Activated T-helper 1 cell treated with anti-CD3 and anti-CD28 coated beads, Interleukin-12 subunit alpha, Interleukin-12 subunit beta, Interleukin-2, Interleukin-4 antibody, amounts not matched to agents 30 ng/mL and 10 ng/mL and 1 ng/mL, durations not matched to agents 14 hours and 24 hours and 36 hours (primary cell): Measurements from ENCODE around the gene PRKCA. TPM values are rescaled to one million over a fixed set of nuclear protein-coding genes. Genes with fewer than 3 reads are reported as not detected.
"Not testable (repeated sequence)": the region's sequence is repeated elsewhere in the genome, so short reads cannot be mapped to it uniquely, and the experiment has no call there.

ENCODE experiments used
- DNase-seq: peaks from one replicate; pipeline ENCODE4 v3.0.0; 2021; ENCODE audit warnings: low spot score
- H3K27ac Mint-ChIP-seq: one replicate; pipeline ENCODE4 v1.8.0; 2021; ENCODE audit warnings: mild to moderate bottlenecking, mixed read lengths
- H3K27me3 Mint-ChIP-seq: one replicate; pipeline ENCODE4 v1.8.0; 2022; ENCODE audit warnings: mild to moderate bottlenecking, moderate library complexity, mixed read lengths; ENCODE audit not compliant: insufficient read depth
- H3K36me3 Mint-ChIP-seq: one replicate; pipeline ENCODE4 v1.8.0; 2021; ENCODE audit warnings: low read depth, mixed read lengths
- H3K4me1 Mint-ChIP-seq: one replicate; pipeline ENCODE4 v1.8.0; 2021; ENCODE audit warnings: low read depth, mixed read lengths
- H3K4me3 Mint-ChIP-seq: one replicate; pipeline ENCODE4 v1.8.0; 2021; ENCODE audit warnings: mild to moderate bottlenecking, moderate library complexity, mixed read lengths
- H3K9me3 Mint-ChIP-seq: one replicate; pipeline ENCODE4 v1.8.0; 2021; ENCODE audit warnings: mixed read lengths
- intact Hi-C: fragments of 100-400 bp; cut with micrococcal nuclease; formaldehyde crosslinking; loops from one replicate; pipeline ENCODE4 v1.15.1; 2024
- total RNA-seq: library from RNA; stranded (reverse); gene quantifications from 2 replicates; pipeline ENCODE4 v1.2.3, GENCODE V29; 2022

Gene PRKCA
- total RNA-seq, 1 donor from 2014 or later = 157 TPM

DNA sequence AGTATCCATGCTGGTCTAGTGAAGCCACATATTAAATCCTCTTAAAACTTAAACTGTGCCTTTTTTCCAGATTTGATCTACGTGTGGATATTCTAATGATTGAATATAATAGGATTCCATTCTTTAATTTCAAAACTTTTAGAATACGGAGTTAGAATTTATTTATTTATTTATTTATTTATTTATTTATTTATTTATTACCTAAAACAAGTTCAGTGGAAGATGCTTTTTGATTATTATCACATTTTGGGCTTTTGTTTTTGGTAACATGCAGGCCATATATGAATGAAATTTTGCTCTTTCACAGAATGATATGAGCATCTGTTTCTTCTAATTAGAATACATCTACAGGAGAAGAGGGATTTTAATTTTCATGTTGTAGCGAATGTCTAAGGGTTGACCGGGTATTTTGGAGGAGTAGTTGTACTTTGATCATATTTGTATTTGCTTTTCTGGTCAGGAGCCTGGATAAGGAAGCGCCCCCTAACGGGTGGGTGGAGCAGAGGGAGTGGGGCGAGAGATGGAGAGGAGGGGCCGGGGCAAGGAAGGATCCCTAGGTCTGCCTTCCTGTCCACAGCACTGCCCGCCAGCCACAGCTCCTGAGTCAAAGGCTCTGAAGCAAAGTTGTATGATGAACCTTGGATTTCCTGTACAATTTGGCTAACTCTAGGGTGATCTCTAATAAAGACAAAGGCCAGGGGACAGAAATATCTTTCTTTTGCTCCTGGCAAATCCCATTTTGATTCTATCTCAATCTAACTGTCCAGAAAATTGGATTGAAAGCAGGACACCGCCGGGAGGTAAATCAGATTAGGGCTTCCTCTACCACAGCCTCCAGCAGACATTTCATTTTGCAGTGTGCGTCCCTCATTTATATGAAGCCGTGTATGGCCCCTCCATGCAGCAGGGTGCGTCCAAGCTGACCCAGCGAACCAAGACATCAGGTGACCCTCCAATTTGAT, 149.1 kb downstream of the PRKCA start:
- peaks cover 18% of the 10 kb centered on the region for H3K9me3 Mint-ChIP-seq
- H3K27ac Mint-ChIP-seq = no peak overlapping the region
- H3K4me1 Mint-ChIP-seq = peaks cover 42% of the 10 kb centered on the region
- H3K4me3 Mint-ChIP-seq = no peak overlapping the region
- intact Hi-C loops = no loop called here
- no peaks in the 10 kb centered on the region for H3K27me3 Mint-ChIP-seq
- peaks cover 32% of the 10 kb centered on the region for H3K36me3 Mint-ChIP-seq
- DNase-seq = no peak

DNA sequence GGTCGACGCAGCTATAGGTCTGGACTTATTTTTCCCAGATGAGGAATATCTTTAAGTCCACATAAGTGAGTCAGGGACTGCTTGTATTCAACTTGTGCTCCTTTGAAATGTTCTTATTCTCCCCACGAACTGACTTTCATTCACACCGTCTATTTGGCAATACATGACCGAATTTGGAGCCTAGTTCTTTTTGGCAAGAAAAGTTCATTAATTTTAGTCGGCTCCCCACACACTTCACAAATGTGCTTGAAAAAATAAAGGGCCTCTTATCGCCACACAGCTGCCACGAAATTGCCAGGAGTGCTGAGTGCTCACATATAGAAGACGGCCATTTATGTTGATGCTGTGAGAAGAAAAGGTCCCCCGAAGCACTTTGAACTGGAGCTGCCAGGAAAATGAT, 152.6 kb downstream of the PRKCA start:
- DNase-seq = no peak
- H3K9me3 Mint-ChIP-seq = peaks cover 42% of the 10 kb centered on the region
- peaks cover 53% of the 10 kb centered on the region for H3K36me3 Mint-ChIP-seq
- no peak overlapping the region for H3K4me3 Mint-ChIP-seq
- no peaks in the 10 kb centered on the region for H3K27me3 Mint-ChIP-seq
- H3K27ac Mint-ChIP-seq = no peak overlapping the region
- intact Hi-C loops = no loop called here
- H3K4me1 Mint-ChIP-seq = peaks cover 36% of the 10 kb centered on the region

DNA sequence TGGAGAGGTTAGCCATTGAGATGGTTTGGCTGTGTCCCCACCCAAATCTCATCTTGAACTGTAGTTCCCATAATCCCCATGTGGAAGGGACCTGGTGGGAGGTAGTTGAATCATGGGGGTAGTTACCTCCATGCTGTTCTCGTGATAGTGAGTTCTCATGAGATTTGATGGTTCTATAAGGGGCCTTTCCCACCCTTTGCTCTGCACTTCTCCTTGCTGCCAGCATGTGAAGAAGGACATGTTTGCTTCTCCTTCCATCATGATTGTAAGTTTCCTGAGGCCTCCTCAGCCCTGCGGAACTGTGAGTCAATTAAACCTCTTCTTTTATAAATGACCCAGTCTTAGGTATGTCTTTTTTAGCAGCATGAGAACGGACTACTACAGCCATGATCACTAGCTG, 155.1 kb downstream of the PRKCA start:
- H3K27ac Mint-ChIP-seq, H3K4me3 Mint-ChIP-seq, DNase-seq, H3K27me3 Mint-ChIP-seq, intact Hi-C loops: not testable (repeated sequence)
- Mint-ChIP-seq H3K36me3 (peaks cover 50% of the 10 kb centered on the region), H3K4me1 (peaks cover 23% of the 10 kb centered on the region), H3K9me3 (peaks cover 42% of the 10 kb centered on the region)

DNA sequence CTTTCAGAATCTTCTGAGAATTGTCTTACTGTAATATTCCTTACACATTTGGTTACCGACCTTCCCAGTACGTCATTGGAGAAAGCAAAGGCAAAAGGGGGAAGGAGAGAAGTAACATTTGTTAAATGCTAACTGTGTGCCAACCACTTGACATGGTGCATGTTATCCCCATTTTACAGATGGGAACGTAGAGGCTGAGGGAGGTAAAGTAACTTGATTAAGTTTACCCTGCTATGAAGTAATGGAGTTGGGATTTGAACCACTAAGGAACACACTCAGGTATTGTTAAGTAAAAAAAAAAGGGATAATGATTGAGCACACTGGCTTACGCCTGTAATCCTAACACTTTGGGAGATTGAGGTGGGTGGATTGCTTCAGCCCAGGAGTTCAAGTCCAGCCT, 156.4 kb downstream of the PRKCA start:
- H3K4me3 Mint-ChIP-seq = no peak overlapping the region
- H3K27ac Mint-ChIP-seq = no peak overlapping the region
- peaks cover 32% of the 10 kb centered on the region for H3K4me1 Mint-ChIP-seq
- H3K36me3 Mint-ChIP-seq = peaks cover 47% of the 10 kb centered on the region
- intact Hi-C loops = no loop called here
- DNase-seq = no peak
- no peaks in the 10 kb centered on the region for H3K27me3 Mint-ChIP-seq
- peaks cover 42% of the 10 kb centered on the region for H3K9me3 Mint-ChIP-seq

DNA sequence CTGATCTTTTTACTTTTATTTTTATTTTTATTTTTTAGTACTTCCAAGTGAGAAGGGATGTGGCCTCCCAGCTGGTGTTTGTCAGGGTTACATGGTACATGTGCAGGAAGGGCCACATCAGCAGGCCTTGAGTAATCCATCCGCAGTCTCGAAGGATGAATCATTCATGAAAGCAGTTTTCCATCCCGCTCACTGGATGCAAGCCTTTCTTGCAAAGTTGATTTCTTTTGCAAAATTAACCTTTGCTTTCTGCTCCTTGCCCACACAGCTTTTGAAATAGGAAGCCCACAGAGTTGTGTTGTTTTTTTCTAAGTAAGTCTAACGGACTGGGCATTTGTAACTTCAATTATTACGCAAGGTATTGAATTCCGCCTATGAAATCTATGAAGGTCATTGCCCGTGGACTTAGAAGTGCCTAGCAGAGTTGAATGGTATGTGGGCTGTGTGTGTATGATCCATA, 157.4 kb downstream of the PRKCA start:
- DNase-seq = no peak
- Mint-ChIP-seq H3K4me3 (no peak overlapping the region), H3K27me3 (no peaks in the 10 kb centered on the region), H3K36me3 (peaks cover 40% of the 10 kb centered on the region), H3K9me3 (peaks cover 34% of the 10 kb centered on the region), H3K27ac (peak overlapping the region; percentile 47), H3K4me1 (peaks cover 39% of the 10 kb centered on the region)
- intact Hi-C loops = no loop called here

DNA sequence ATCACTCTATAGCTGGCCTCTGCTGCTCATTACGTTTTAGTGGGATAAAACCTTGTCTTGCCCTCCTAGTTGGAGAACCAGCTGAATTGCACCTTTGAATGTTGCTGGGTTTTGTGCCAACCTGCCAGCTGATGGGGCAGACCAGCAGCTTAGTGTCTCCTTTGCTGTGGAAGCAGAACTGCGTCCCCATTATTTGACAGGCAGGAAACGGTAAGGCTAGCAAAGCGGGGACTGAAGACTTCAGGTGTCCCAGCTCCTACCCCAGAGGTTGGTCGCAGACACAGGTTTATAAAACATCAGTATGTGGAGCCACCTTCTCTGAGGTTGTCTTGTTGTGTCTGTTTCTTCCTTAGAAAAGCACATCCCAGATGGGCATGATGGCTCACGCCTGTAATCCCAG, 158.1 kb downstream of the PRKCA start:
- Mint-ChIP-seq H3K9me3 (peaks cover 32% of the 10 kb centered on the region), H3K4me1 (peaks cover 46% of the 10 kb centered on the region), H3K36me3 (peaks cover 32% of the 10 kb centered on the region), H3K27me3 (no peaks in the 10 kb centered on the region), H3K27ac (no peak overlapping the region), H3K4me3 (no peak overlapping the region)
- DNase-seq = no peak
- intact Hi-C loops = no loop called here

DNA sequence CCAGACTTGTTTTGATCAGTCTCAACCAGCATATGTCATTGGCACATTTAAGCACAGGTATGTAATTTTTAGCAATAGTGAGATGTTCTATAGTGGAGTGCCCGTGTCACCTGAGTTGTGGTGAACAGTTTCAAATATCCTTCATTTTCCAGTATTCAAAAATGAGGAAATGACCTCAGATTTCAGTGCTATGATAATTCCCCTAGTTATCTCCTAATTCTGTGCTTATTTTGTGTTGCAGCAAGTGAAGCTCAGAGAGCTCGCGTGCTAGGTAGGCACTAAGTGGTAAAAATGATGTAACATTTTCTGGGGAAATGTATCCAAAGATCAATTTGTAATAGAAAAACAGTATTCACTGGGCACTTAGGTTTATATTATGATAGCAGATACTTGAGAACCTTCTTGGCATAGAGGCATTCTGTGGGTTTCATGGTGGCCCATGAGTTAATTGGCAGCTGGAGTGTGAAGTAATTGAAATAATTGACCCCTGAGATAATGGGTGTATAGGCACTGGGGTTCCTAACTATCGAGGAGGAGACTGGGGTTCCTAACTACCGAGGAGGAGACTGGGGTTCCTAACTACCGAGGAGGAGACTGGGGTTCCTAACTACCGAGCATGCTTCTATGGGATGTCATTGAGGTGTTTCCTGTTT, 159.1 kb downstream of the PRKCA start:
- peaks cover 55% of the 10 kb centered on the region for H3K4me1 Mint-ChIP-seq
- no peak overlapping the region for H3K4me3 Mint-ChIP-seq
- peaks cover 24% of the 10 kb centered on the region for H3K9me3 Mint-ChIP-seq
- DNase-seq = no peak
- intact Hi-C loops = no loop called here
- no peak overlapping the region for H3K27ac Mint-ChIP-seq
- no peaks in the 10 kb centered on the region for H3K27me3 Mint-ChIP-seq
- peaks cover 24% of the 10 kb centered on the region for H3K36me3 Mint-ChIP-seq

DNA sequence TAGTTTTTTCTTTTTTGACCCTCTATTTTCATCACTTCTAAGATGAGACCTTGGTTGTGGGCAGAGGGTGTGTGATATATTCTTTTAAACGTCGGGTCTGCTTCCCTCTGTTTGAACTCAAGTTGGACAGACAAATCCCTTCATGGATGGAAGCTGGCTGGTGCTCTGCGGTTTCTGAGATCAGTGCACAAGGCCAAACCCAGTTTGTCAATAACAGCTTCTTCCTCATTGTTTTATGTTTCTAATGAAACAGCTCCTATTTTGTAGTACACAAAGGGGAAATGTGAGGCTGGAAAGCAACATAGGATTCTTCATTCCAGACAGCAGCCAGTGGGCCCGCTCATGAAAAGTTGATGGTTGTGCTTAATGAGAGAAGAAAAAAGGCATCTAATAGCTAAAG, 159.6 kb downstream of the PRKCA start:
- intact Hi-C loops = no loop called here
- H3K4me1 Mint-ChIP-seq = peaks cover 61% of the 10 kb centered on the region
- H3K27ac Mint-ChIP-seq = no peak overlapping the region
- DNase-seq = no peak
- H3K4me3 Mint-ChIP-seq = no peak overlapping the region
- H3K36me3 Mint-ChIP-seq = peaks cover 20% of the 10 kb centered on the region
- no peaks in the 10 kb centered on the region for H3K27me3 Mint-ChIP-seq
- peaks cover 18% of the 10 kb centered on the region for H3K9me3 Mint-ChIP-seq

DNA sequence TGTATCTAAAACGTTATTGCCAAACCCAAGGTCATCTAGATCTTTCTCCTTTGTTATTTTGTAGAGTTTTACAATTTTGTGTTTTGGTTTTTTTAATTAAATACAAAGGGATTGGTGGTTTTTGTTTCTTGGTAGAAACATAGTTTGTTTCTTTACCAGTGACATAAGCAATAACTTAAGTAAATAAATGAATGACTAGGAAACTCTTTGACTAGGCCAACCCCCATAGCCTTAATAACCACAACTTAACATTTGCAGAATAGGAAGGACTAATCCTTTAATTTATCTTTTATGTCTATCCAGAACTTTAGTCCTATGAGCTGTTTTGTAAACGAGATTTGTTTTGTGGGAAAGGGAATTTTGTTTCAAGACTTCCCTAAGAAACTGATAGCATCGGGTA, 162.5 kb downstream of the PRKCA start:
- H3K27me3 Mint-ChIP-seq = no peaks in the 10 kb centered on the region
- no peaks in the 10 kb centered on the region for H3K9me3 Mint-ChIP-seq
- no peak for DNase-seq
- no peak overlapping the region for H3K4me3 Mint-ChIP-seq
- H3K4me1 Mint-ChIP-seq = peaks cover 78% of the 10 kb centered on the region
- intact Hi-C loops = loop anchor here (5.0 kb wide), 1 partner anchor 102 kb away; no protein-coding TSS in a partner anchor
- peaks cover 8% of the 10 kb centered on the region for H3K36me3 Mint-ChIP-seq
- H3K27ac Mint-ChIP-seq = no peak overlapping the region

DNA sequence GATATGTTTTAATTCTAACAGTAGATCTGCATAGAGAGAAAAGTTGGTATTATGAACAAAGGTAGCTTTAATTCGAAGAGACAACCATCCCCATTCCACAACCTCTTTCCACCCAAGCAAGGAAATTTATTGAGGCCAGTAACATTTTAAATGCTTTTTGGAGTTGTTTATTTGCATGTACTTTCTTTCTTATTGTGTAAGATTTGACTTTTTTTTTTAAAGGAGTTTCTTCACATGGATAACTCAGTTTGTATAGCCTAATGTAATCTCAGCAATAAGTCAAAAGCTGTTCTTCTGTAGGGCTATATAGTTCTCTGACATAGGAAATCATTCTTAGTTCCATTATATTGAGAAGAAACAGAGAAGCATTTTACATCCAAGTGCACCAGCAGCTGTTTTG, 163.3 kb downstream of the PRKCA start:
- no peaks in the 10 kb centered on the region for H3K27me3 Mint-ChIP-seq
- H3K4me3 Mint-ChIP-seq = no peak overlapping the region
- DNase-seq = no peak
- H3K4me1 Mint-ChIP-seq = peaks cover 78% of the 10 kb centered on the region
- no peaks in the 10 kb centered on the region for H3K9me3 Mint-ChIP-seq
- intact Hi-C loops = loop anchor here (2.0 to 5.0 kb wide), 6 partner anchors 39 to 1489 kb away; partner anchors contain the start of gene PRKCA
- H3K27ac Mint-ChIP-seq = peak overlapping the region; percentile 95
- H3K36me3 Mint-ChIP-seq = peaks cover 11% of the 10 kb centered on the region

DNA sequence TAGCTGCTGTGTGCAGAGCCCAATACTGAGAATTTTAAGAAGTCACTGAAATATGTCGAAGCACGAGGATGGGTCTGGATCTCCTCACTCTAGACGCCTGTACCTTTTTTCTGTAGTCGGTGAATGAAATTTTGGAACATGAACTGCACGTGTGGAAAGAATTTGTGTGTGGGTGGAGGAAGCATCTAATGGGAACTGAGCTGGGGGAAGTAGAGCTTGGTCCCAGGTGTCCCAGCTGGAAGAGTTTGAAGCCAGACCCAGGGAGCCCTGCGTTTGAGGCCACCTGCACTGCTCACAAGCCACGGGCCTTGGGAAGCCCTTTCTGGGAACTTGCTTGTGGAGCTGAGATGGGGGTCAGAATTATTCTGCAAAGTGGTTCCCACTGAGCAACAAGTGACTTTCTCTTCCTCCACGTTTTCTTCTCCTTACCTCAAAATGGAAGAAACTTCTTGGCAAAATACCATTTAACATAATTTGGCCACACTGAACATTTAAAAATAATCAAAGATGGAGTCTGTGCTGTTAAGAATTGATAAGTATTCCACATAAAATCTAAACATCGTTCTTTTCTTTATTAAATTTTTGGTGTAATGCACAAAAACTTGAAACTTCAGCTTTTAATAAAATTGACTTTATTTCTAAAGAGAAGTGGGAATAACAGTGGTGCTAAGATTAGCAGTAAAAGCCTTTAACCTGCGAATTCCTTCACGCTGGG, 163.8 kb downstream of the PRKCA start:
- H3K4me3 Mint-ChIP-seq = peak overlapping the region; percentile 63
- no peaks in the 10 kb centered on the region for H3K27me3 Mint-ChIP-seq
- peaks cover 83% of the 10 kb centered on the region for H3K4me1 Mint-ChIP-seq
- no peak for DNase-seq
- peak overlapping the region; percentile 95 for H3K27ac Mint-ChIP-seq
- peaks cover 11% of the 10 kb centered on the region for H3K36me3 Mint-ChIP-seq
- intact Hi-C loops = loop anchor here (2.0 to 5.0 kb wide), 6 partner anchors 39 to 1489 kb away; partner anchors contain the start of gene PRKCA
- no peaks in the 10 kb centered on the region for H3K9me3 Mint-ChIP-seq

DNA sequence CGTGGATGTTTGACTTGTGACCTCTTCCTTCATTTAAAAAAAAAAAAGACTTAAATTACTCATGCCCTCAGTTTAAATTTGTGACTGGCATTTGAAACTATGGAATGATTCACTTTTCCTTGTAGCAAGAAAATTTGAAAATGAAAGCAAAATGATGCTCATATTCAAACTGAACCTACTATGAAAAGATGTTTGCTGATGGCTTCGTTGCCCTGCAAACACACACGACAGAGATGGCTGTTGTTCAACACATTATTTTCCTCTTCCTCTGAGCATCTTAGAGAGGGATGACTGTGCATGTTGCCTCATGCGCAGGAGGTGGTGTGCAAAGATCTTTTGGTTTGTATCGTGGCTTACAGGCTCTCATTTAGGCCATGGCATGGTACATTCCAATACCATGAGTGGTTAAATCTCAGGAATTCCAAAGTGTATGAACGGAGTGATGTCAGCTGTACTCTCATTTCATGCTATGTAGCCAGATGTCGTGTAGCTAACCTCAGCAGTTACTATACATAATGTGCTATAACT, 164.5 kb downstream of the PRKCA start:
- Mint-ChIP-seq H3K27ac (peak overlapping the region; percentile 95), H3K27me3 (no peaks in the 10 kb centered on the region), H3K36me3 (peaks cover 12% of the 10 kb centered on the region), H3K9me3 (no peaks in the 10 kb centered on the region), H3K4me3 (peak overlapping the region; percentile 63), H3K4me1 (peaks cover 79% of the 10 kb centered on the region)
- DNase-seq = peak; percentile 55
- intact Hi-C loops = loop anchor here (1.0 to 5.0 kb wide), 15 partner anchors 40 to 1490 kb away; partner anchors contain the start of gene PRKCA
